ENCODE data around the gene ZNRF3. TPM values are rescaled to one million over a fixed set of nuclear protein-coding genes. Genes with fewer than 3 reads are reported as not detected.

The ZNRF3 gene
- total RNA-seq, 2 donors from 2014 or later = 7.8 to 8.6 TPM

GRCh38 chr22:28969401-28970168, 86.2 kb downstream of the ZNRF3 start:
- Histone ChIP-seq H3K27me3 (no peaks in the 10 kb centered on the region), H3K36me3 (replicated peaks in 1 of 2; ENCODE audit: insufficient read depth in 1 of 2, low read depth in 2 of 2) (no peaks in the 10 kb centered on the region), H3K4me3 (no peak overlapping the region), H3K4me1 (no peaks in the 10 kb centered on the region), H3K27ac (no peak overlapping the region), H3K9me3 (no peaks in the 10 kb centered on the region)
- TF ChIP-seq CTCF (IDR thresholded peaks at IDR 0.05) = no peak
- TF ChIP-seq POLR2A (IDR thresholded peaks at IDR 0.05) = no peak
- WGBS, 2 donors = 84 to 86% methylated on average over 2 of the region's 2 CpGs
- intact Hi-C loops (cut with DNase I) = no loop called here
- ATAC-seq (no peak), DNase-seq (no peak)

- Histone ChIP-seq H3K4me3 (no peak overlapping the region), H3K36me3 (replicated peaks in 1 of 2; ENCODE audit: insufficient read depth in 1 of 2, low read depth in 2 of 2) (no peaks in the 10 kb centered on the region), H3K9me3 (no peaks in the 10 kb centered on the region), H3K27me3 (no peaks in the 10 kb centered on the region), H3K4me1 (peaks cover 18% of the 10 kb centered on the region), H3K27ac (no peak overlapping the region)
- 80 to 90% methylated on average over 3 of the region's 3 CpGs for WGBS, 2 donors
- DNase-seq (no peak), ATAC-seq (no peak)
- intact Hi-C loops (cut with DNase I) = no loop called here
- TF ChIP-seq POLR2A (IDR thresholded peaks at IDR 0.05) (no peak), CTCF (IDR thresholded peaks at IDR 0.05) (no peak)
These were observed 90.0 kb downstream of the ZNRF3 start for GRCh38 chr22:28973352-28973751.

- intact Hi-C loops (cut with DNase I) = no loop called here
- ATAC-seq = peak; percentile 13
- 44 to 59% methylated on average over 4 of the region's 4 CpGs for WGBS, 2 donors
These were observed 93.7 kb downstream of the ZNRF3 start for GRCh38 chr22:28977060-28977459.

GRCh38 chr22:28977481-28977971, 94.2 kb downstream of the ZNRF3 start:
- peak; percentile 22 to 48 (median 23) for DNase-seq
- Histone ChIP-seq H3K4me3 (no peak overlapping the region), H3K9me3 (no peaks in the 10 kb centered on the region), H3K4me1 (peaks cover 24% of the 10 kb centered on the region), H3K27ac (peak overlapping the region in 3 of 4 donors; percentile 9 to 37 (median 36)), H3K36me3 (replicated peaks in 1 of 2; ENCODE audit: insufficient read depth in 1 of 2, low read depth in 2 of 2) (no peaks in the 10 kb centered on the region), H3K27me3 (no peaks in the 10 kb centered on the region)
- WGBS, 2 donors = 11 to 14% methylated on average over 5 of the region's 5 CpGs
- peak in 2 of 7 experiments; percentile 22 to 33 for TF ChIP-seq CTCF (IDR thresholded peaks at IDR 0.05)
- TF ChIP-seq POLR2A (IDR thresholded peaks at IDR 0.05) = no peak
- ATAC-seq = peak; percentile 75
- intact Hi-C loops (cut with DNase I) = no loop called here

More at GRCh38 chr22:28977060-28977459, 93.7 kb downstream of the ZNRF3 start:
- Histone ChIP-seq H3K36me3 (replicated peaks in 1 of 2; ENCODE audit: insufficient read depth in 1 of 2, low read depth in 2 of 2) (no peaks in the 10 kb centered on the region), H3K4me3 (no peak overlapping the region), H3K27ac (peak overlapping the region in 3 of 4 donors; percentile 9 to 37 (median 36)), H3K4me1 (peaks cover 24% of the 10 kb centered on the region), H3K9me3 (no peaks in the 10 kb centered on the region), H3K27me3 (no peaks in the 10 kb centered on the region)
- no peak for DNase-seq
- TF ChIP-seq POLR2A (IDR thresholded peaks at IDR 0.05) (no peak), CTCF (IDR thresholded peaks at IDR 0.05) (no peak)

Data from body of pancreas (tissue), 4 donors.